WTC11 (cell line): Measurements from ENCODE around the gene HOXA5. TPM values are rescaled to one million over a fixed set of nuclear protein-coding genes. Genes with fewer than 3 reads are reported as not detected.

Experiments
- ATAC-seq: fragments of 200-7000 bp; cut with Tn5 transposase; 2 replicates; pipeline ENCODE4 v1.10.0; 2021; ENCODE audit warnings: mild to moderate bottlenecking, moderate library complexity
- CTCF ChIA-PET: fragments of 300-600 bp; sonication (Branson Sonifier 250); formaldehyde crosslinking; loops from one replicate; lab custom pipeline; 2021; ENCODE audit warnings: antibody characterized with exemption; lab: Charles Lee
- POLR2A ChIA-PET: fragments of 350-600 bp; sonication (Branson Sonifier 250); formaldehyde crosslinking; loops from one replicate; lab custom pipeline; 2021; ENCODE audit warnings: antibody characterized with exemption; lab: Charles Lee
- DNase-seq: peaks from one replicate; pipeline ENCODE4 v3.0.0; 2021; ENCODE audit warnings: low spot score
- H3K27ac Mint-ChIP-seq: 2 replicates; pipeline ENCODE4 v1.8.0; 2021; ENCODE audit warnings: mixed read lengths
- H3K27me3 Mint-ChIP-seq: 2 replicates; pipeline ENCODE4 v1.8.0; 2021; ENCODE audit warnings: low read depth, mild to moderate bottlenecking, moderate library complexity, mixed read lengths
- H3K36me3 Mint-ChIP-seq: 2 replicates; pipeline ENCODE4 v1.8.0; 2021; ENCODE audit warnings: mixed read lengths
- H3K4me1 Mint-ChIP-seq: 2 replicates; pipeline ENCODE4 v1.8.0; 2022; ENCODE audit warnings: mixed read lengths
- H3K4me3 Mint-ChIP-seq: 2 replicates; pipeline ENCODE4 v1.8.0; 2021; ENCODE audit warnings: mild to moderate bottlenecking, moderate library complexity, mixed read lengths
- H3K9me3 Mint-ChIP-seq: 2 replicates; pipeline ENCODE4 v1.8.0; 2021; ENCODE audit warnings: mixed read lengths
- ARID4B ChIP-seq: sonication (generic); formaldehyde crosslinking; IDR thresholded peaks from 2 replicates; pipeline ENCODE4 v1.8.0; 2023; ENCODE audit warnings: missing genetic modification reagents, mild to moderate bottlenecking, borderline replicate concordance
- ATF3 ChIP-seq: sonication (generic); formaldehyde crosslinking; conservative IDR thresholded peaks from 2 replicates; pipeline ENCODE4 v1.8.1; 2022; ENCODE audit warnings: mild to moderate bottlenecking, missing genetic modification reagents
- CBFB ChIP-seq: sonication (generic); formaldehyde crosslinking; IDR thresholded peaks from 2 replicates; pipeline ENCODE4 v1.8.1; 2022; ENCODE audit warnings: mild to moderate bottlenecking, low read depth, missing genetic modification reagents
- CREB1 ChIP-seq: sonication (generic); formaldehyde crosslinking; IDR thresholded peaks from 2 replicates; pipeline ENCODE4 v1.8.0; 2023; ENCODE audit warnings: mild to moderate bottlenecking, missing genetic modification reagents
- CREM ChIP-seq: sonication (generic); formaldehyde crosslinking; IDR thresholded peaks from 2 replicates; pipeline ENCODE4 v1.8.1; 2022; ENCODE audit warnings: mild to moderate bottlenecking, missing genetic modification reagents, moderate library complexity
- EMX1 ChIP-seq: fragments of 250-450 bp; sonication (Bioruptor Pico); IDR thresholded peaks from 2 replicates; pipeline ENCODE4 v1.8.0; 2021; ENCODE audit warnings: mild to moderate bottlenecking
- ETV6 ChIP-seq: sonication (generic); formaldehyde crosslinking; IDR thresholded peaks from 2 replicates; pipeline ENCODE4 v1.8.1; 2022; ENCODE audit warnings: mild to moderate bottlenecking, missing genetic modification reagents
- FOXP1 ChIP-seq: sonication (generic); formaldehyde crosslinking; IDR thresholded peaks from 2 replicates; pipeline ENCODE4 v1.8.0; 2022; ENCODE audit warnings: missing genetic modification reagents, mild to moderate bottlenecking, moderate library complexity, borderline replicate concordance
- HMGA2 ChIP-seq: fragments of 250-450 bp; sonication (Bioruptor Pico); IDR thresholded peaks from 2 replicates; pipeline ENCODE4 v1.4.0; 2021; ENCODE audit warnings: mild to moderate bottlenecking, moderate library complexity
- IRF2 ChIP-seq: sonication (generic); formaldehyde crosslinking; IDR thresholded peaks from 2 replicates; pipeline ENCODE4 v1.8.0; 2022; ENCODE audit warnings: low read depth, missing genetic modification reagents, borderline replicate concordance
- JUN ChIP-seq: sonication (generic); formaldehyde crosslinking; IDR thresholded peaks from 2 replicates; pipeline ENCODE4 v1.8.0; 2023; ENCODE audit warnings: mild to moderate bottlenecking, missing genetic modification reagents
- NR1H2 ChIP-seq: sonication (generic); formaldehyde crosslinking; IDR thresholded peaks from 2 replicates; pipeline ENCODE4 v1.9.0; 2021; ENCODE audit warnings: mild to moderate bottlenecking, moderate library complexity, missing genetic modification reagents
- TCF7 ChIP-seq: sonication (generic); formaldehyde crosslinking; IDR thresholded peaks from 2 replicates; pipeline ENCODE4 v1.8.0; 2022; ENCODE audit warnings: mild to moderate bottlenecking, low read depth, missing genetic modification reagents, moderate library complexity
- ZNF121 ChIP-seq: sonication (generic); formaldehyde crosslinking; IDR thresholded peaks from 2 replicates; pipeline ENCODE4 v1.8.0; 2023; ENCODE audit warnings: missing genetic modification reagents
- ZNF423 ChIP-seq: fragments of 250-450 bp; sonication (Bioruptor Pico); IDR thresholded peaks from 2 replicates; pipeline ENCODE4 v2.1.2; 2022; ENCODE audit warnings: mild to moderate bottlenecking, moderate library complexity
- ZNF512 ChIP-seq: sonication (generic); formaldehyde crosslinking; IDR thresholded peaks from 2 replicates; pipeline ENCODE4 v1.8.1; 2022; ENCODE audit warnings: missing genetic modification reagents, borderline replicate concordance
- ZNF532 ChIP-seq: fragments of 250-450 bp; sonication (Bioruptor Pico); IDR thresholded peaks from 2 replicates; pipeline ENCODE4 v1.9.0; 2021; ENCODE audit warnings: mild to moderate bottlenecking, borderline replicate concordance
- total RNA-seq: library from RNA; stranded (reverse); gene quantifications from 3 replicates; pipeline ENCODE4 v1.2.3, GENCODE V29; 2021

The HOXA5 gene
- total RNA-seq, 1 experiment from 2014 or later, result not detected

- no peak for TF ChIP-seq ATF3 (CRISPR knock-in tag)
- TF ChIP-seq CREB1 (CRISPR knock-in tag), result no peak
- no peak for TF ChIP-seq ZNF512
- no peak for TF ChIP-seq TCF7
- TF ChIP-seq CREM (CRISPR knock-in tag), result no peak
- no peak for TF ChIP-seq EMX1 (CRISPR knock-in tag)
- TF ChIP-seq ETV6 (CRISPR knock-in tag), result no peak
Measured at GRCh38 chr7:27154369-27154768, 10.9 kb upstream of the HOXA5 start (continued).

GRCh38 chr7:27153526-27153925, 10.0 kb upstream of the HOXA5 start:
- ATAC-seq, result no peak
- Mint-ChIP-seq H3K4me1 (peaks cover 24% of the 10 kb centered on the region), H3K36me3 (peaks cover 3% of the 10 kb centered on the region), H3K27ac (no peak overlapping the region), H3K27me3 (peaks cover 100% of the 10 kb centered on the region), H3K4me3 (no peak overlapping the region), H3K9me3 (no peaks in the 10 kb centered on the region)
- TF ChIP-seq JUN (CRISPR knock-in tag), result no peak
- TF ChIP-seq ARID4B, result no peak
- no peak for TF ChIP-seq CBFB
- TF ChIP-seq FOXP1 (CRISPR knock-in tag), result no peak
- TF ChIP-seq NR1H2 (CRISPR knock-in tag), result no peak
- TF ChIP-seq ZNF532 (CRISPR knock-in tag), result no peak
- TF ChIP-seq ZNF423 (CRISPR knock-in tag), result no peak
- no peak for TF ChIP-seq IRF2 (CRISPR knock-in tag)
- no peak for TF ChIP-seq ZNF121 (CRISPR knock-in tag)
- TF ChIP-seq HMGA2 (CRISPR knock-in tag), result no peak
- no peak for DNase-seq
- ChIA-PET POLR2A (no interaction called here), CTCF (interaction anchor here (0.9 to 4.0 kb wide), 4 partner anchors 8 to 26 kb away, joined by 4 to 74 read pairs (median 11); partner anchors contain the start of gene HOXA5)
